Mesenchymal stem cell (in vitro differentiated cells and primary cell): Measurements from ENCODE around the gene P3H2.
"Not testable (repeated sequence)": the region's sequence is repeated elsewhere in the genome, so short reads cannot be mapped to it uniquely, and the experiment has no call there.

Experiments
- DNase-seq: peaks from one replicate; pipeline ENCODE4 v3.0.0-alpha.2; 2013
- H2AFZ ChIP-seq: one replicate; pipeline ENCODE4 v1.6.1; 2013; ENCODE audit warnings: low read depth, mild to moderate bottlenecking, control low read depth, inconsistent platforms, low read length, moderate library complexity
- H2AK5ac ChIP-seq: 2 replicates; pipeline ENCODE4 v1.6.1; 2013; ENCODE audit warnings: low read length, moderate library complexity, mild to moderate bottlenecking, inconsistent platforms; ENCODE audit not compliant: severe bottlenecking
- H2BK120ac ChIP-seq: one replicate; pipeline ENCODE4 v1.6.1; 2013; ENCODE audit warnings: low read depth, mild to moderate bottlenecking, inconsistent platforms, low read length, moderate library complexity
- H2BK12ac ChIP-seq, 2 experiments: one replicate each; pipeline ENCODE4 v1.6.1; 2013; ENCODE audit warnings: inconsistent platforms in 2 of 2, low read length in 2 of 2, mild to moderate bottlenecking in 2 of 2, moderate library complexity in 2 of 2, control low read depth in 1 of 2
- H2BK15ac ChIP-seq: one replicate; pipeline ENCODE4 v1.6.1; 2013; ENCODE audit warnings: mild to moderate bottlenecking, low read depth, inconsistent platforms; ENCODE audit not compliant: poor library complexity, severe bottlenecking
- H2BK5ac ChIP-seq: 2 replicates; pipeline ENCODE4 v1.6.1; 2013; ENCODE audit warnings: low read depth, mild to moderate bottlenecking, low read length, control low read depth, inconsistent platforms; ENCODE audit not compliant: poor library complexity, severe bottlenecking
- H3K14ac ChIP-seq, 2 experiments: one replicate each; pipeline ENCODE4 v1.6.1; 2013; ENCODE audit warnings: inconsistent platforms in 2 of 2, low read length in 2 of 2, control low read depth in 1 of 2, mild to moderate bottlenecking in 1 of 2, moderate library complexity in 1 of 2
- H3K18ac ChIP-seq, 2 experiments: one replicate each; pipeline ENCODE4 v1.6.1; 2013; ENCODE audit warnings: inconsistent platforms in 2 of 2, low read length in 2 of 2, control low read depth in 1 of 2, low read depth in 1 of 2, mild to moderate bottlenecking in 1 of 2
- H3K23ac ChIP-seq, 2 experiments: one replicate each; pipeline ENCODE4 v1.6.1; 2013; ENCODE audit warnings: inconsistent platforms in 2 of 2, low read length in 2 of 2, mild to moderate bottlenecking in 2 of 2, moderate library complexity in 2 of 2, control low read depth in 1 of 2
- H3K27ac ChIP-seq: 2 replicates; pipeline ENCODE4 v1.5.1; 2013; ENCODE audit warnings: mild to moderate bottlenecking, moderate library complexity, low read length, control low read depth, inconsistent platforms; ENCODE audit not compliant: poor library complexity, severe bottlenecking
- H3K27me3 ChIP-seq, 2 experiments: 2 replicates each; pipeline versions ENCODE4 v1.6.1 to v1.7.0; 2013; ENCODE audit warnings: low read length in 2 of 2, mild to moderate bottlenecking in 2 of 2, moderate library complexity in 2 of 2, control low read depth in 1 of 2, inconsistent platforms in 1 of 2; ENCODE audit not compliant: control insufficient read depth in 1 of 2, insufficient read depth in 1 of 2
- H3K36me3 ChIP-seq, 2 experiments: 2 replicates each; pipeline versions ENCODE4 v1.6.1 to v1.7.0; 2013; ENCODE audit warnings: low read length in 2 of 2, control low read depth in 1 of 2, inconsistent platforms in 1 of 2, low read depth in 1 of 2, mild to moderate bottlenecking in 1 of 2; ENCODE audit not compliant: insufficient read depth in 2 of 2, control insufficient read depth in 1 of 2
- H3K4ac ChIP-seq, 2 experiments: one replicate each; pipeline ENCODE4 v1.6.1; 2013; ENCODE audit warnings: inconsistent platforms in 2 of 2, low read length in 2 of 2, mild to moderate bottlenecking in 2 of 2, moderate library complexity in 2 of 2, control low read depth in 1 of 2, low read depth in 1 of 2
- H3K4me1 ChIP-seq: 2 replicates; pipeline ENCODE4 v1.6.1; 2013; ENCODE audit warnings: low read depth, low read length, control low read depth; ENCODE audit not compliant: control insufficient read depth, insufficient read depth
- H3K4me2 ChIP-seq: 2 replicates; pipeline ENCODE4 v1.6.1; 2013; ENCODE audit warnings: low read length, mild to moderate bottlenecking, inconsistent platforms; ENCODE audit not compliant: poor library complexity, severe bottlenecking
- H3K4me3 ChIP-seq, 2 experiments: 2 replicates each; pipeline versions ENCODE4 v1.5.1 to v1.7.0; 2013; ENCODE audit warnings: low read length in 2 of 2, mild to moderate bottlenecking in 2 of 2, control low read depth in 1 of 2, low read depth in 1 of 2; ENCODE audit not compliant: insufficient read depth in 1 of 2
- H3K79me1 ChIP-seq: replicated peaks from 2 replicates; pipeline ENCODE4 v1.6.1; 2013; ENCODE audit warnings: mild to moderate bottlenecking, control low read depth, low read length, inconsistent platforms; ENCODE audit not compliant: poor library complexity, severe bottlenecking
- H3K9ac ChIP-seq: 2 replicates; pipeline ENCODE4 v1.7.0; 2013; ENCODE audit warnings: mild to moderate bottlenecking, low read length, moderate library complexity
- H3K9me3 ChIP-seq: 2 replicates; pipeline ENCODE4 v1.7.0; 2013; ENCODE audit warnings: mild to moderate bottlenecking, low read length; ENCODE audit not compliant: control insufficient read depth
- H4K8ac ChIP-seq: one replicate; pipeline ENCODE4 v1.6.1; 2013; ENCODE audit warnings: inconsistent platforms, mild to moderate bottlenecking, low read length, moderate library complexity
- H4K91ac ChIP-seq: one replicate; pipeline ENCODE4 v1.6.1; 2013; ENCODE audit warnings: mild to moderate bottlenecking, low read length, inconsistent platforms
- WGBS: methylation state at CpG from one replicate; pipeline ENCODE4 v1.1.7; 2013; ENCODE audit warnings: mixed read lengths; 5-methylcytosine and 5-hydroxymethylcytosine counted together

P3H2 gene

DNA sequence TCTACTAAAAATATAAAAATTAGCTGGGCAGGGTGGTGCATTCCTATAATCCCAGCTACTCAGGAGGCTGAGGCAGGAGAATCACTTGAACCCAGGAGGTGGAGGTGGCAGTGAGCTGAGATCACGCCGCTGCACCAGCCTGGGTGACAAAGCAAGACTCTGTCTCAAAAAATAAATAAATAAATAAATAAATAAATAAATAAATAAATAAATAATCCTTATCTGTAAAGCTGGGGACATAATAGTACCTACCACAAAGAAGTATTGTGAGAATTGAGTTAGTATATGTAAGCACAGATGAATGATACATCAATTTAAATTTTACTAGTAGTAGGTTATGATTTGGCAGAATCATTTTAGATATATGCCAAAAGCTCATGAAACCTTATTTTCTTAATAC lies 41.5 kb downstream of the P3H2 start:
- not testable (repeated sequence) for H4K8ac ChIP-seq, H3K23ac ChIP-seq, H3K14ac ChIP-seq, H4K91ac ChIP-seq, H2BK5ac ChIP-seq, H3K4ac ChIP-seq, H3K4me3 ChIP-seq, H2BK12ac ChIP-seq, H3K4me2 ChIP-seq, H3K36me3 ChIP-seq, H3K79me1 ChIP-seq, H3K9me3 ChIP-seq, H3K9ac ChIP-seq, H2BK120ac ChIP-seq, H3K18ac ChIP-seq, H3K27me3 ChIP-seq, H2BK15ac ChIP-seq, DNase-seq, H3K4me1 ChIP-seq, H2AFZ ChIP-seq
- Histone ChIP-seq H2AK5ac (peak overlapping the region; percentile 46), H3K27ac (peak overlapping the region; percentile 28)
- WGBS: no CpG with 5 or more reads among the region's 2 CpGs

DNA sequence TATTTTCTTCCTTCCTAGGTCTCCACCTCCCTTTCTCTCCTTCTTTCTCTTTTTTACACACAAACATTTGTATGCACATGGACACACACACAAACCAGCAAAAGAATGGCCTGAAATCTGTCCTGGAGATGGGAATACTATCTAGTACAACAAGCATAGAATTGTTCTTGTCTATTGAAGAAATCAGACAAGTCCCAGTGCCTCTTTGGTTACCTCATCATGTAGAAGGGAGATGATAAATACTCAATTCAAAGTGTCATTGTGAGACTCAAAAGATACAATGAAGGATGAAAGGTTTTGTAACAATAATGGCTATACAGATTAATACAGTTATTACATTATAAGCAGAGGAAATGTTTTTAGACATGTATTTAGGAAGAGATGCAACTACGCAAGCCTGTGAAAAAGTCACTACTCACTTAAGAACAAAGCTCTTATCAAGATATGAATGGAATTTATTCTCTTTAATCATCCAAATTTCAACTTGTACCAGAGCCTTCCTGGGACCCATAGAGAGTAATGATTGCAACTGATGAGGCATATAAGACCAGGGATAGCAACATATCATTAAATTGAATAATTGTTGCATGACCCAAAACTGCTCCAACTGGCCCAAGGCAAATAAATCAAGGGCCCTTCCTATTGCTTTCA lies 43.2 kb downstream of the P3H2 start:
- Histone ChIP-seq H3K4me1 (peaks cover 4% of the 10 kb centered on the region), H3K9ac (peak overlapping the region; percentile 84), H3K4me2 (peak overlapping the region; percentile 45), H2BK5ac (peak overlapping the region; percentile 93), H3K27me3 (no peaks in the 10 kb centered on the region), H4K91ac (no peak overlapping the region), H2BK15ac (no peak overlapping the region), H3K27ac (peak overlapping the region; percentile 99), H3K36me3 (no peaks in the 10 kb centered on the region), H2AFZ (no peak overlapping the region), H3K4me3 (no peak overlapping the region), H3K4ac (no peak overlapping the region), H3K23ac (no peak overlapping the region), H3K14ac (no peak overlapping the region), H3K9me3 (no peaks in the 10 kb centered on the region), H3K18ac (peak overlapping the region in 1 of 2 experiments; percentile 55), H4K8ac (no peak overlapping the region), H3K79me1 (peaks cover 2% of the 10 kb centered on the region), H2BK120ac (no peak overlapping the region), H2AK5ac (peak overlapping the region; percentile 93), H2BK12ac (no peak overlapping the region)
- 40% methylated on average over 1 of the region's 1 CpG for WGBS
- DNase-seq: no peak

DNA sequence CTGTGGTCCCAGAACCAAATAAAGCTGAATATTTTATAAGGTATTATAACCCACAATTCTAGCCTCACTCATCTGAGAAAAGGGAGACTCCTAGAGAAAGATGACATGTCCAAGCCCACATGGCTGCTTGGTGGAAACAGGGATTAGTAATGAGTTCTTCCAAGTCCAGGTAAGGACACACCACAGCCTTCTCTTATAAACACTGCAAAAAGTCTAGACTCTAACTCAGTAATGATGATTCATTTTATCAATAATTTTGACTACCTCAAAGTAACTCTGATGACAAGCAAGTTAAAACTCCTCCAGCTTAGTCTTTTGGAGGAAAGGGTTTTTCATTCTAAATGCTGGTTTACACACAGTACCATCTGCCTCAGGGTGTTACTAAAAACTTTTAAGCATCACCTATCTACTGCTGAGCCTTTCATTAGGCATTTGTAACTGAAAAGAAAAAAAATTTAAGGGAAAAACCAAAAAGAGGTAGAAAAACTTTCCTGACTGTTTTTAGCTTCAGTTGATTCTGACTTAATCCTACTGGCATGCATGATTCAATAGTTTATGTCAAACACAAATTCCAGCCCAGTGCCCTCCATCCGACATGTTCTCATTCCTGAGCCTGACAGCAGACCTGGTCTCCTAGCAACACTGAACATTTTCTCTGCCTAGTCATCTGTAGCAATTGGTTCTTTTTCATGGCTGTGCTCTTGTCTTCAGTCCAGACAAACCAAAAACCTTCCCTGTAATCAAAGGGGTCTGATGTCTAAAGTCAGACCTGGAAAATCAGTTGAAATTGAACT lies 43.9 kb downstream of the P3H2 start:
- H3K4me3 ChIP-seq: no peak overlapping the region
- H3K4me1 ChIP-seq: peaks cover 6% of the 10 kb centered on the region
- no peak overlapping the region for H2BK15ac ChIP-seq
- H3K79me1 ChIP-seq: peaks cover 2% of the 10 kb centered on the region
- no peak overlapping the region for H4K91ac ChIP-seq
- no peak overlapping the region for H2BK12ac ChIP-seq
- H3K9me3 ChIP-seq: no peaks in the 10 kb centered on the region
- WGBS: 0% methylated on average over 1 of the region's 1 CpG
- peak overlapping the region; percentile 2 for H2BK120ac ChIP-seq
- no peak overlapping the region for H2AFZ ChIP-seq
- H3K27ac ChIP-seq: peak overlapping the region; percentile 99
- peak overlapping the region; percentile 75 for H2AK5ac ChIP-seq
- peak overlapping the region; percentile 45 for H3K4me2 ChIP-seq
- H3K9ac ChIP-seq: peak overlapping the region; percentile 84
- H3K18ac ChIP-seq: peak overlapping the region in 1 of 2 experiments; percentile 55
- peak overlapping the region in 1 of 2 experiments; percentile 73 for H3K4ac ChIP-seq
- H2BK5ac ChIP-seq: peak overlapping the region; percentile 93
- H3K14ac ChIP-seq: no peak overlapping the region
- no peak overlapping the region for H4K8ac ChIP-seq
- H3K36me3 ChIP-seq: no peaks in the 10 kb centered on the region
- no peak overlapping the region for H3K23ac ChIP-seq
- DNase-seq: peak; percentile 98
- no peaks in the 10 kb centered on the region for H3K27me3 ChIP-seq

DNA sequence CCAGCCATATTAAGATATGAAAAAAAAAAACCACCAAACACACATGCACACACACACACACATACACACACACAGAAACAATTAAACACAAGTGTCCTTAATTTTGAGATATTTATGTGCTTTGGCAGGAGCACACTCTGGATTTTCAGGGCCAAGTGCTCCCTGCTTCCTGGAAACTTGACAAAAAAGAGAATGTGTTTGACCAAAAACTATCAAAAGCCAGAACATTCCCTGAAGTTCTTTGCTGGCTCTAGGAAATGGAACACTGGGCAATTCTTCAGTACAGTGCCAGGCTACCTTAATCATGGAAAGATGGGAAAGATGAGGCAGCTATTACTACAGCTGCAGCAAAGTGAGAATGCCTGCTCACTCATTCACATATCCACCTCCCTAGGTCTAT lies 44.6 kb downstream of the P3H2 start:
- H3K14ac ChIP-seq: no peak overlapping the region
- no peaks in the 10 kb centered on the region for H3K36me3 ChIP-seq
- no peak overlapping the region for H3K4me3 ChIP-seq
- H3K27ac ChIP-seq: peak overlapping the region; percentile 98
- no peak overlapping the region for H3K4me2 ChIP-seq
- H2BK120ac ChIP-seq: peak overlapping the region; percentile 2
- H3K4me1 ChIP-seq: peaks cover 6% of the 10 kb centered on the region
- H2BK12ac ChIP-seq: peak overlapping the region in 1 of 2 experiments; percentile 77
- H3K9ac ChIP-seq: peak overlapping the region; percentile 84
- H3K18ac ChIP-seq: peak overlapping the region; percentile 26 to 88
- H4K8ac ChIP-seq: no peak overlapping the region
- no peak overlapping the region for H2AFZ ChIP-seq
- no peak for DNase-seq
- H3K23ac ChIP-seq: no peak overlapping the region
- H2BK5ac ChIP-seq: peak overlapping the region; percentile 49
- H3K4ac ChIP-seq: peak overlapping the region in 1 of 2 experiments; percentile 73
- no peaks in the 10 kb centered on the region for H3K27me3 ChIP-seq
- no peak overlapping the region for H2BK15ac ChIP-seq
- peaks cover 2% of the 10 kb centered on the region for H3K79me1 ChIP-seq
- peak overlapping the region; percentile 29 for H2AK5ac ChIP-seq
- H4K91ac ChIP-seq: no peak overlapping the region
- no peaks in the 10 kb centered on the region for H3K9me3 ChIP-seq
